Measurements from ENCODE around the gene BNIP5. TPM values are rescaled to one million over a fixed set of nuclear protein-coding genes. Genes with fewer than 3 reads are reported as not detected.

Gene BNIP5
- total RNA-seq, 2 experiments from 2014 or later = not detected

DNA sequence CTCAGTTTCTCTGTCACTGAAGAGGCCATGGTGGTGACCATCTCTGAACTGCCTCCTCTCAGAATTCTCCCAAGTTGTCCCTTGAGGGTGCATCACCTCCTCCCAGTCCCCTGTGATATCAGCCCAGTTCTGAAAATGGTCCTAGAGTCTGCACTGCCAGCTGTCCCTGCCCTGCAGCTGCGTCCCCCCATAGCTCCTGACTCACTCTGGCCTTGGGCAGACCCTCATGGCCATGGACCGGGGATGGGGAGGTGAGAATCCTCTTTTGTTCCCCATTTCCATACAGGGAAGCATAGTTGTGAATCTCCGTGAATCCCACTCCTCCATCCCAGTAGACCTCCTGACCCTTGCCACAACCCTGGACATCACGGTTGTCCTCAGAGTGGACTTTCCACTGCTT lies 46.3 kb upstream of the BNIP5 start:
- H3K27me3 Mint-ChIP-seq = peaks cover 7% of the 10 kb centered on the region
- H3K4me1 Mint-ChIP-seq (ENCODE audit: low read depth) = peaks cover 19% of the 10 kb centered on the region
- Histone ChIP-seq H3K36me3 (ENCODE audit: insufficient read depth, low read length) (no peaks in the 10 kb centered on the region), H3K4me3 (ENCODE audit: low read length) (no peak overlapping the region), H3K9me3 (ENCODE audit: control insufficient read depth in 1 of 2, insufficient read depth in 1 of 2, low read length in 2 of 2) (no peaks in the 10 kb centered on the region), H3K27ac (ENCODE audit: low read depth in 1 of 2, low read length in 2 of 2) (no peak overlapping the region), H3K4me1 (ENCODE audit: insufficient read depth, low read length) (peaks cover 20% of the 10 kb centered on the region), H3K27me3 (ENCODE audit: control insufficient read depth in 1 of 2, insufficient read depth in 2 of 2, low read length in 2 of 2) (peaks cover 1 to 8% of the 10 kb centered on the region in 2 experiments)
- no peak overlapping the region for H3K4me3 Mint-ChIP-seq
- ATAC-seq (ENCODE audit: poor library complexity) (no peak), DNase-seq (no peak)
- peaks cover 6% of the 10 kb centered on the region for H3K36me3 Mint-ChIP-seq (ENCODE audit: low read depth)
- no peak overlapping the region for H3K27ac Mint-ChIP-seq
- CTCF ChIA-PET = no interaction called here
- intact Hi-C loops (cut with DNase I, micrococcal nuclease) = no loop called here
- POLR2A ChIA-PET = interaction anchor here (0.6 kb wide), 1 partner anchor 19 kb away, joined by 4 read pairs; no protein-coding TSS in a partner anchor
- TF ChIP-seq, protein P1, sequence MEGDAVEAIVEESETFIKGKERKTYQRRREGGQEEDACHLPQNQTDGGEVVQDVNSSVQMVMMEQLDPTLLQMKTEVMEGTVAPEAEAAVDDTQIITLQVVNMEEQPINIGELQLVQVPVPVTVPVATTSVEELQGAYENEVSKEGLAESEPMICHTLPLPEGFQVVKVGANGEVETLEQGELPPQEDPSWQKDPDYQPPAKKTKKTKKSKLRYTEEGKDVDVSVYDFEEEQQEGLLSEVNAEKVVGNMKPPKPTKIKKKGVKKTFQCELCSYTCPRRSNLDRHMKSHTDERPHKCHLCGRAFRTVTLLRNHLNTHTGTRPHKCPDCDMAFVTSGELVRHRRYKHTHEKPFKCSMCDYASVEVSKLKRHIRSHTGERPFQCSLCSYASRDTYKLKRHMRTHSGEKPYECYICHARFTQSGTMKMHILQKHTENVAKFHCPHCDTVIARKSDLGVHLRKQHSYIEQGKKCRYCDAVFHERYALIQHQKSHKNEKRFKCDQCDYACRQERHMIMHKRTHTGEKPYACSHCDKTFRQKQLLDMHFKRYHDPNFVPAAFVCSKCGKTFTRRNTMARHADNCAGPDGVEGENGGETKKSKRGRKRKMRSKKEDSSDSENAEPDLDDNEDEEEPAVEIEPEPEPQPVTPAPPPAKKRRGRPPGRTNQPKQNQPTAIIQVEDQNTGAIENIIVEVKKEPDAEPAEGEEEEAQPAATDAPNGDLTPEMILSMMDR (IDR thresholded peaks at IDR 0.05) = no peak
- H3K9me3 Mint-ChIP-seq = no peaks in the 10 kb centered on the region

DNA sequence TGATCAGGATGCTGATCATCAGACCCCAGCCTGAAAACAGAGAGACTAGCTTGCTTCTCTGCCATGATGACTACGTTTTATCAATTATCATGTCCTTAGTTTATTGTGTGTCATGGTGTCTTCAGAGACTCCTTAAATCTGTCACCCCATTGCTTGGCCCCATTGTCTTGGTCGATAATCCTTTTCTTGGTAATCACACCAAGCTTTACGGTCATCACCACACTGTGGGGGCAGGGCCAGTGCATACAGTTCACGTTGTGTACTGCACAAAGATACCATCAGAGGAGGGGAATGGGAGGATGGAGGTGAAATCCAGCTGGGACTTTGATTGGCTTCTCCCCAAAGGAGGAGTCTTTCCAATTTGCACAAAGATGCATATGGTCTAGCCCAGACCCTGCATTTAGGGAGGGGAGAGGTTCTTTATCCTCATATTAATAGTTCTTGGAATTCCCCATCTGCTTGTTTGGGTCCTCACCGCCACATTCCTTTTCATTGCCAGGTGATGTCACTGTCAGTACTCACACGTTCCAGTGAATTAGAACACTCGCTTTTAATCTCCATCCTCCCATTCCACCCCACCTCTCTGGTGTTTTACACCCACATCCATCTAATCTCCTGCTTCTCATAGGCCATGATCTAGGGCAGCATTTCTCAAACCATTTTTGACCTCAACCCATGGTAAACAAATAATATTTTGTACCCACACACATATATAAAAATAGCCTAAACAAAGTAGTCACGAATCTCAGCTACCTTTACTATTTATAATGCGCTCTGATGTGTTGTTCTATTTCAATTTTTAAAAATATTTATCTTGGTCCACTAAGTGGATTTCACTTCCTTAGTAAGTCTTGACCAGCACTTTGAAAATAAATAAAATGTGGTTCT lies 45.1 kb upstream of the BNIP5 start:
- ATAC-seq (ENCODE audit: poor library complexity) (no peak), DNase-seq (no peak)
- intact Hi-C loops (cut with DNase I, micrococcal nuclease) = no loop called here
- peaks cover 0 to 5% of the 10 kb centered on the region in 2 experiments for H3K27me3 ChIP-seq (ENCODE audit: control insufficient read depth in 1 of 2, insufficient read depth in 2 of 2, low read length in 2 of 2)
- ChIA-PET POLR2A (no interaction called here), CTCF (interaction anchor here (1.4 kb wide), 1 partner anchor 13 kb away, joined by 3 read pairs; no protein-coding TSS in a partner anchor)
- Mint-ChIP-seq H3K4me1 (ENCODE audit: low read depth) (peaks cover 13% of the 10 kb centered on the region), H3K36me3 (ENCODE audit: low read depth) (no peaks in the 10 kb centered on the region), H3K27ac (no peak overlapping the region), H3K4me3 (no peak overlapping the region), H3K9me3 (no peaks in the 10 kb centered on the region), H3K27me3 (no peaks in the 10 kb centered on the region)
- H3K4me3 ChIP-seq (ENCODE audit: low read length) = no peak overlapping the region
- no peaks in the 10 kb centered on the region for H3K36me3 ChIP-seq (ENCODE audit: insufficient read depth, low read length)
- TF ChIP-seq, protein P1 (IDR thresholded peaks at IDR 0.05) = no peak
- H3K9me3 ChIP-seq (ENCODE audit: control insufficient read depth in 1 of 2, insufficient read depth in 1 of 2, low read length in 2 of 2) = no peaks in the 10 kb centered on the region
- H3K4me1 ChIP-seq (ENCODE audit: insufficient read depth, low read length) = peaks cover 10% of the 10 kb centered on the region
- H3K27ac ChIP-seq (ENCODE audit: low read depth in 1 of 2, low read length in 2 of 2) = no peak overlapping the region

DNA sequence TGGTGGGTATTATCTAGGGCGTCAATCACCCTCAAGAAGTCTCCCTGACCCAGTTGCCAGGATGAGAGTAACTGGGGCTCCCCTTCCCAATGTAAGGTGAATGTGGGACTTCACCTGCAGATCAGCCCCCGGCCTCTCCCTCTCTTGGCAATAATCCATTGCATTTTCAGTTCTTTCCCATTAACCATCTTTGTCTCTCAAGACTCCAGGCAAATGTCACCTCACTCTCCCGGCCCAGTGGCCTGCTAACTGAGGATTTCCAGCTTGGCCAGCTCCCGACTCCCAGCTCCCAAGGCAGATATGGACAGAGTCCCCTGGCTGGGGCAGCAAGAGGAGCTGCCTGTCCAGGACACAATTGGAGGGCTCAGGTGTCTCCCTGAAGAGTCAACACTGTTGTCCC lies 43.5 kb upstream of the BNIP5 start:
- H3K9me3 ChIP-seq (ENCODE audit: control insufficient read depth in 1 of 2, insufficient read depth in 1 of 2, low read length in 2 of 2) = no peaks in the 10 kb centered on the region
- no peaks in the 10 kb centered on the region for H3K9me3 Mint-ChIP-seq
- H3K4me1 ChIP-seq (ENCODE audit: insufficient read depth, low read length) = no peaks in the 10 kb centered on the region
- H3K27me3 ChIP-seq (ENCODE audit: control insufficient read depth in 1 of 2, insufficient read depth in 2 of 2, low read length in 2 of 2) = no peaks in the 10 kb centered on the region
- no peaks in the 10 kb centered on the region for H3K27me3 Mint-ChIP-seq
- H3K4me3 Mint-ChIP-seq = no peak overlapping the region
- POLR2A ChIA-PET = no interaction called here
- no peaks in the 10 kb centered on the region for H3K36me3 Mint-ChIP-seq (ENCODE audit: low read depth)
- H3K4me3 ChIP-seq (ENCODE audit: low read length) = no peak overlapping the region
- no peaks in the 10 kb centered on the region for H3K4me1 Mint-ChIP-seq (ENCODE audit: low read depth)
- DNase-seq = no peak
- no peak for ATAC-seq (ENCODE audit: poor library complexity)
- intact Hi-C loops (cut with DNase I, micrococcal nuclease) = no loop called here
- TF ChIP-seq, protein P1 (IDR thresholded peaks at IDR 0.05) = no peak
- H3K27ac Mint-ChIP-seq = no peak overlapping the region
- no peaks in the 10 kb centered on the region for H3K36me3 ChIP-seq (ENCODE audit: insufficient read depth, low read length)
- CTCF ChIA-PET = interaction anchor here (0.8 kb wide), 1 partner anchor 8 kb away, joined by 4 read pairs; no protein-coding TSS in a partner anchor
- H3K27ac ChIP-seq (ENCODE audit: low read depth in 1 of 2, low read length in 2 of 2) = no peak overlapping the region
